Activated T-cell treated with anti-CD3 and anti-CD28 coated beads for 48 hours (primary cell): ENCODE results near the gene SLC25A47.
"Not testable (repeated sequence)": the region's sequence is repeated elsewhere in the genome, so short reads cannot be mapped to it uniquely, and the experiment has no call there.

Experiments used
- DNase-seq: peaks from one replicate; pipeline ENCODE4 v3.0.0-alpha.2; 2020; ENCODE audit warnings: low read depth

The SLC25A47 gene

GRCh38 chr14:100289916-100290606 is 33.1 kb upstream of the SLC25A47 start:
- no peak for DNase-seq

- no peak for DNase-seq
These were observed 32.4 kb upstream of the SLC25A47 start for GRCh38 chr14:100290607-100291304.

- DNase-seq, result no peak
These were observed 31.6 kb upstream of the SLC25A47 start for GRCh38 chr14:100291305-100292075.

- no peak for DNase-seq
These were observed 30.8 kb upstream of the SLC25A47 start for GRCh38 chr14:100292301-100292775.

- DNase-seq, result no peak
These were observed 30.2 kb upstream of the SLC25A47 start for GRCh38 chr14:100292776-100293461.

GRCh38 chr14:100293497-100294212 is 29.5 kb upstream of the SLC25A47 start:
- no peak for DNase-seq

- no peak for DNase-seq
These were observed 28.8 kb upstream of the SLC25A47 start for GRCh38 chr14:100294213-100294962.

- no peak for DNase-seq
These were observed 28.2 kb upstream of the SLC25A47 start for GRCh38 chr14:100294963-100295330.

GRCh38 chr14:100295376-100296105 is 27.6 kb upstream of the SLC25A47 start:
- no peak for DNase-seq

GRCh38 chr14:100296106-100296651 is 27.0 kb upstream of the SLC25A47 start:
- no peak for DNase-seq

- DNase-seq, result not testable (repeated sequence)
These were observed 26.4 kb upstream of the SLC25A47 start for GRCh38 chr14:100296729-100297128.

GRCh38 chr14:100297320-100298300 is 25.5 kb upstream of the SLC25A47 start:
- no peak for DNase-seq

GRCh38 chr14:100298551-100299237 is 24.4 kb upstream of the SLC25A47 start:
- no peak for DNase-seq

- no peak for DNase-seq
These were observed 23.9 kb upstream of the SLC25A47 start for GRCh38 chr14:100299238-100299560.

- DNase-seq, result no peak
These were observed 20.5 kb upstream of the SLC25A47 start for GRCh38 chr14:100302616-100303015.

GRCh38 chr14:100303179-100303578 is 20.0 kb upstream of the SLC25A47 start:
- no peak for DNase-seq

- no peak for DNase-seq
These were observed 19.2 kb upstream of the SLC25A47 start for GRCh38 chr14:100303925-100304324.

GRCh38 chr14:100304825-100305323 is 18.3 kb upstream of the SLC25A47 start:
- no peak for DNase-seq
